Spleen (tissue), 7 donors: ENCODE results near the gene ASIC4.

ENCODE experiments used
- POLR2AphosphoS5 ChIP-seq, 3 donors: sonication (generic); formaldehyde crosslinking; IDR thresholded peaks; one replicate each; pipeline ENCODE4 v1.5.1; 2017; ENCODE audit warnings: antibody characterized with exemption in 3 of 3
- TF ChIP-seq, protein P1 (sequence below), 11 experiments: fragments of 200-600 bp in 7 of 11; fragments of 450-650 bp in 4 of 11; sonication (generic) in 4 of 11; IDR thresholded peaks in 8 of 11; conservative IDR thresholded peaks in 3 of 11; 1 replicate in 7 of 11; 2 replicates in 4 of 11; pipeline versions ENCODE4 v1.4.0 to v1.8.0; 2016 to 2021; ENCODE audit warnings: antibody characterized with exemption in 11 of 11, inconsistent platforms in 4 of 11, mild to moderate bottlenecking in 1 of 11
- donor health status: DM: no; HTN: no; CAD: no; lungs with moderate emphysema.
- donor health status: DM: no; HTN: no; CAD: no.
- donor health status: DM: no; HTN: no; CAD: no.

GRCh38 chr2:219561179-219562048 is 47.1 kb downstream of the ASIC4 start:
- TF ChIP-seq, protein P1, sequence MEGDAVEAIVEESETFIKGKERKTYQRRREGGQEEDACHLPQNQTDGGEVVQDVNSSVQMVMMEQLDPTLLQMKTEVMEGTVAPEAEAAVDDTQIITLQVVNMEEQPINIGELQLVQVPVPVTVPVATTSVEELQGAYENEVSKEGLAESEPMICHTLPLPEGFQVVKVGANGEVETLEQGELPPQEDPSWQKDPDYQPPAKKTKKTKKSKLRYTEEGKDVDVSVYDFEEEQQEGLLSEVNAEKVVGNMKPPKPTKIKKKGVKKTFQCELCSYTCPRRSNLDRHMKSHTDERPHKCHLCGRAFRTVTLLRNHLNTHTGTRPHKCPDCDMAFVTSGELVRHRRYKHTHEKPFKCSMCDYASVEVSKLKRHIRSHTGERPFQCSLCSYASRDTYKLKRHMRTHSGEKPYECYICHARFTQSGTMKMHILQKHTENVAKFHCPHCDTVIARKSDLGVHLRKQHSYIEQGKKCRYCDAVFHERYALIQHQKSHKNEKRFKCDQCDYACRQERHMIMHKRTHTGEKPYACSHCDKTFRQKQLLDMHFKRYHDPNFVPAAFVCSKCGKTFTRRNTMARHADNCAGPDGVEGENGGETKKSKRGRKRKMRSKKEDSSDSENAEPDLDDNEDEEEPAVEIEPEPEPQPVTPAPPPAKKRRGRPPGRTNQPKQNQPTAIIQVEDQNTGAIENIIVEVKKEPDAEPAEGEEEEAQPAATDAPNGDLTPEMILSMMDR (IDR thresholded peaks at IDR 0.05 in 8 of 11, conservative IDR thresholded peaks at IDR 0.05 in 3 of 11): no peak
- TF ChIP-seq POLR2AphosphoS5 (IDR thresholded peaks at IDR 0.05): no peak
